Kidney glomerular epithelial cell (primary cell): ENCODE data around the gene STPG3.
A peak's percentile ranks its signal among the peaks of the same experiment; 100 is the strongest.

ENCODE experiments used
- DNase-seq: peaks from one replicate; lab custom pipeline; 2025; lab: John Stamatoyannopoulos, UW

Gene STPG3

DNA sequence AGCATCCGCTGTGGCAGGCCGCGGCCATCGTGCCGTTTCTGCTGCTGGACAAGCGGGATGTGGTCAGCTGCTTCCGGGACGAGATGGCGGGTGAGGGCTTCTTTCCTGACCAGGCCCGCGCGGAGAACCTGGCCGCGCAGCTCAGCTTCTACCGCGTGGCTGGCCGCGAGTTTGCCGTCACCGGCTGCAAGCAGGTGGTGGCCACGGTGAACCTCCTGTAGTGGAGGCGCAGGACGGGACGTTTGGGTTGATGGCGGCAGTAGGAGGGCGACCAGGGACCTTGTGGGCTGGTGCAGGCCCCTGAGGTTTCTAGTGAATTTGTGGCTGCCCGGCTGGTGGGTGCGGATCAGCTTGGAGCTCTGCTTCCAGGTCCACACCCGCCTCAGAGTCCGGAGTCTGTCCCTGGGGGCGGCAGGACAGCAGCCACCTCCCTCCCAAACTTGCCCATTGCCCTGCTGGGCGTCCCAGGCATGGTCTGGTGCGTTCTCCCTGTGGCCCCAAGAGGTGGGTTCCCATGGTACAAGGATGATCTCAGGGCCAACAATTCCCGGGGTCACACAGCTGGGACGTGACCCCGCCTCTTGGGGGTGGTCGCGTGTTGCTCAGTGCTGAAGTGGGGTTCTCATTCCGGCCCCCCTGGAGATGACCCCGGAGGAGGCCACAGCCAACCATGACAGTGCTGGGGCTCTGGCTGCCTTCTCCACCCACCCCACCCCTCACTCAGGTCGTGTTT lies 28.8 kb downstream of the STPG3 start:
- no peak for DNase-seq

DNA sequence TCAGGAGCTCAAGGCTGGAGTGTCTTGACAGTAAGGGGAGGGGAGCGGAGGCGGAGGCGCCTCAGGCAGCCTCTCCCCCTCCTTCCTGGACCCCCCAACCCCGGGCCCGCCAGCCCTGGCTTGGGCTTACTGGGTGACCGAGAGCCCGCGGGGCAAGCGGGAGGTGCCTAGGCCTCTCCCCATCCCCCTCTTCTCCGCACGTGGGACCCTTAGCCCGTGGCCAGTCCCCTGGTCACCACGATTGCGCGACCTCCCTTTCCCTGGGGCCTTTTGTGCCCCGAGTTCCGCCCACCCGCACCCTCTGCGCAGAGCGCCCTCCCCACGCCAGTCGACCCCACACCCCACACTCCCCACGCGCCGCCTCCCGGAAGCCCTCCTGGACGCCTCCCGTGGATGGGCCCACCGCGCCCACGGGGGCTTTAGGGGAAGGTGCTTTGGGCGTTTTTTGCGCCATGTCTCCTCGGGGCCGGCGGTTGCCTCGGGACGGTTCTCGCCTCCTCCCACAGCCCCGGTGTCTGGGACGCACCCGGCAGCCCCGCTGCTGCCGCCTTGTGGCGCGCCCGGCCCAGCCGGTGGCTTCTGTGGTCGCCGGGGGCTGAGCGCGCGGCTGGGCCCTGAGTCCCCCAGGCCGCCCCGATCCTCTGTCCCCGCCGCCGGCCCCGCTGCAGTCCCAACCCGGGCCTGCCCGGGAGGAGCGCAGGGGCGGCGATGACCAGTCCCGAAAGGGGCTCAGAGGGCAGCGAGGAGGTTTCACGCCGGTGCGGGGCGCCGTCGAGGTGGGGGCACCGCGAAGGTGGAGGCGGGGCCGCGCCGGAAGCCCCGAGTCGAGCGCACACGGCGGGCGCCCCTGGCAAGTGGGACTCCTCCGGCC lies 29.6 kb downstream of the STPG3 start:
- DNase-seq, result no peak

DNA sequence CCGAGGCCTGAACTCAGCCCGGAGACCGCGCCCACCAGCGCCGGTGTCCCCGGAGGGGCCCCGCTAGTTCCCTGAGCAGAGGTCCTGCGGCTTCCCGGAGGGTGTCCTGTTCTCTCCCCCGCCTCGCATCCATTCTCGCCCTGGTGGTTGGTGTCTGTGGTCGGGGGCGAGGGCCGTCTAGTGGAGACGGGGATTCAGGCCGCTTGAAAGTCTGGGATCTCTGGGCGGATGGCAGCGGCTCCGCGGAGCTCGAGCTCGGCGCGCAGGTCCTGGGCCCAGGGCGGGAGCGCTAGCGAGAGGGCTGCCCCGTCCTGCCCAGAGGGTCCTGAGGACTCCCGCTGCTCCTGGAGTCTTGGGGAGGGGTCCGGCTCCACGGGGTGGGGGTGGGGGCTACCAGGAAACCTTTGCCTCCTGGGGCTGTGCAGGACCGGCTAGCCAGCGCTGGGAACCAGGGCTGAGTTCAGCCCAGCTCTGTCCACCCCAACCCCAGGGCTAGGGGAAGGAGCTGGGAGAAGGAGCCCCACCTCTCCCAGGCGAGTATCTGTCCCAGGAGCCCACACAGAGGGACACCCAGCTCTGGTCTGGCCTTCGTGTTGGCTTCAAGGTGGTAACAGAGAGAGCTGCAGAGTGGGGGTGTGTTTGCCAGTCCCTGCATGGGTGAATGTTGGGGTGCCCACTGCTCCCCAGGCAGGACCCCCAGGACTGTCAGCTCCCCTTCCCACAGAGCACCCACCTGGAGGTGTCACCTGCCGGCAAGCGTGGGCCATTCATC lies 30.4 kb downstream of the STPG3 start:
- DNase-seq, result no peak

DNA sequence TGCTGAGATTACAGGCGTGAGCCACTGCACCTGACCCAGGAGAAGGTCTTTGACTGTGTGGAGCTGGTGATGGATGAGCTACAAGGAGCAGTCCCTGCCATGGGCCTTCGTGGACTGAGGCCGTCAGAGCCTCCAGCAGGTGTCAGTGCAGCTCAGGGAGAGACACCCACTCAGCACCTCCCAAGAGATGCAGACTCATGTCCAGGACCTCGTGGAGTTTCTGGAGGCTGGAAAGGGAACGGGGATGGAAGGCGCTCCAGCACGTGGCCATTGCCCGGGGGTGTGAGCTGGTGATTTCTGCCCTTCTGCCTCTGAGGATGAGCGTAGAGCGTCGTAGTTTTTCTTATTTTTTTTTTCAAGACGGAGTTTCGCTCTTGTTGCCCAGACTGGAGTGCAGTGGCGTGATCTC lies 35.9 kb downstream of the STPG3 start:
- DNase-seq, result peak; percentile 11

DNA sequence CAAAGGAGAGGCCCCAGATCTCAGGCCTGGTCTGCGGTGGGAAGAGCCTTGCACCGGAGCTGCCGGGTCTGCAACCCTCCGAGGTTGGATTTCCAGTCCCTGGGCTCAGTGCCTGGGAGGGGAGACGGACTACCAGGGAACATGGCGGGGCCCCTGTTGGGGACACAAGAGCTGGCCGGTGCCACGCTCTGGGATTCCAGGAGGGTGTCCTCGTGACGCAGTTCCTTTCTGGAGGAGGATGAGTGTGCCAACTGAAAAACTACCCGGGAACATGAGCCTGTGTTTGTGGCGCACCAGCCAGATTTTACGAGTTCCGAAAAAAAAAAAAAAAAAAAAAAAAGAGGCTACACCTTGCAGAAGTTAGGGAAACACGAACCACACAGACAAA lies 42.0 kb downstream of the STPG3 start:
- DNase-seq, result no peak

DNA sequence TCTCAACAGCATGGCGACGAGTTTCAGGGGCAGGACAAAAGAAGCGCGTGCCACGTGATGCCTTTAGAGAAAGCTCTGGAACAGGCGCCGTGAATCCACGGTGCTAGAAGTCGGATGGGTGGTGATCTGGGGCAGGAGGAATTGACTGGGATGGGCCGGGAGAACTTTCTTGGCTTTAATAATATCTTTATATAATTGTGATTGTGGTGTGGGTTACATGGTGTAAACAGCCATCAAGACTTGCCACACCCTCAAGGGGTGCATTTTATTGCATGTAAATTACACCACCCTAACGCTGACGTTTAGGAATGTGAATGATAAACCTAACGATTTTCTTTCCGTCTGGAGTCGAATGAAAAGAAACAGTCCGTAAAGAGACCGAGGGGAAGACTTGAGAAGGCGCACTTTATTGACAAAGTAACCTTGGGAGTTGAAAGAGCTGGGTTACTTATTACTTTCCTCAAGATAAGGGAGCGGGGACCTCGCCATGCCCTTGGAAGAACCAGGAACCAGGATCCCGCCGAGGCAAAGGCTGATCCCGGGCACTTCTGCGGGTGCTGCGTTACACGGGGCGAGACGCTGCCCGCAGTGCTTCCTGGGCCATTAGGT lies 42.5 kb downstream of the STPG3 start:
- DNase-seq, result no peak

DNA sequence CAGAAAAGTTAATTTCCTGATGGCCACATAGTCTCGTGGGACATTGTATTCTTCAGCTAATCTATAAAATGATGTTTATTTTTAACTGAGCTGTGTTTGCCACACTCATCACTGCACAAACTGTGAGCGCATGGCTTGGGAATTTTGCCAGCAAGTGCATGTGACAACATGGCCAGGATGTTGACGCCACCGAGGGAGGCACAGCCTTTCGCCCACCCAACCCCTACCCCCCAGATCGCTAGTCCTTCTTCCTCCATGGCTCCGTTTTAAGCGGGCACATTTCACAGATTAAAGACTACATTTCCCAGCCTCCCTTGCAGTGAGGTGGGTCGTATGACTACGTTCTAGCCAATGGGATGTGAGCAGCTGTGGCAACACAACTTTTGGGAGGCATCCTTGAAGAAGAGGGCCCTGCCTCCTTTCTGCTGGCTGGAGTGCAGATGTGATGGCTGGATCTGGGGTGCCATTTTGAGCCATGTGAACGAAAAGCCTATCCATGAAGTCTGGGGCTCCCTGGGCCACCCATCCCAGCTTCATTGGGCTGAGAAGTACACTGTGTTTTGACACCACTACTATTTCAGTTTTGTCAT lies 43.1 kb downstream of the STPG3 start:
- no peak for DNase-seq

DNA sequence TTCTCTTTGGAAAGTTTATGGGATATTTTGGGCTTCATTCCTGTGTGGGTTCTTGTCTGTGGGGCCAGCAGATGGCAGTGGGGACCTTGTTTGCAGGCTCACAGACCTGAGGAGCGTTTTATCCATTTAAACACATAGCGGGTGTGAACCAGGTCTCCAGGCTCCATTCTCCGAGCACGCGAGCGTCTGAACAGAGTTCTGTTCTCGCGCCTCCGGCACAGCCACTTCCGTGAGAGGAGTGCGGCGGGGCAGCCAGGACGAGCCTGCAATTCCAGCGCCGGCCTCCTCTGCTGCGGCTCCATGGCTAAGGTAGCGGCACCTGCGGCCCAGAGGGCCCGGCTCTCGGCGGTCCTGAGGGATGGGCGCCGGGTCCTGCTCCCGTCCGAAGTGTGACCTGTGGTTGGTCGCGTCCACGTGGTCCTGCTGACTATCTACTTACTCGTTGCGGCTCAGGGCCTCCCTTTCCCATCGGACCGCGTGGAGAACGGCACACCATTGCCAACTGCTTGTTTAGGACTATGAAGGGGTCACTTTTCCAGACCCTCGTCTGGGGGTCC lies 43.7 kb downstream of the STPG3 start:
- no peak for DNase-seq

DNA sequence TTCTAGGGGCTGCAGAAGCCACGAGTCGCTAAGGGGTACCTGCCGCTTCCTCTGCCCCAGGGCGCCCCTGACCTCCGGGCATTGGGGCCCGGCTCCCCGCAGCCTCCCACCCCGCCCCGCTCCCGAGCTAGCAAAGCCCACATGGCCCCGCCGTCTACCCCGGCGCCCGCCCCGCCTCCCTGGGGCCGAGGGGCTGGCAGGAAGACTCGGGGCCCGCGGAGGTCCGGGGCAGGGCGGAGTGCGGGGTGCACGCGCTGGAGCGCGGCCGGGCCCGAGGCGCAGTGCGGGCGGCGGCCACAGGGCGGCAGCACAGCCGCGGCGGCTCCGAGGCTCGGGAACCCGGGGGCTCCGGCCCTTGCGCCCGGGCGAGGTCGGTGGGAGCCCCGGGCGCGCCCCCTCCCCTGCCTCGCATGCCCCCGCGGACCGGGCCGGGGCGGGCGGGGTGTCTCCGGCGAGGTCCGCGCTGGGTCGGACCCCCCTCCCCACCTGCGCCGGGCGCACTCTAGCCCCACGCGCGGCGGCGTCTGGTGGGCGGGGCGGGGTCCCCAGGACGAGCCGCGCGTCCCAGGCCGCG lies 44.2 kb downstream of the STPG3 start:
- no peak for DNase-seq

DNA sequence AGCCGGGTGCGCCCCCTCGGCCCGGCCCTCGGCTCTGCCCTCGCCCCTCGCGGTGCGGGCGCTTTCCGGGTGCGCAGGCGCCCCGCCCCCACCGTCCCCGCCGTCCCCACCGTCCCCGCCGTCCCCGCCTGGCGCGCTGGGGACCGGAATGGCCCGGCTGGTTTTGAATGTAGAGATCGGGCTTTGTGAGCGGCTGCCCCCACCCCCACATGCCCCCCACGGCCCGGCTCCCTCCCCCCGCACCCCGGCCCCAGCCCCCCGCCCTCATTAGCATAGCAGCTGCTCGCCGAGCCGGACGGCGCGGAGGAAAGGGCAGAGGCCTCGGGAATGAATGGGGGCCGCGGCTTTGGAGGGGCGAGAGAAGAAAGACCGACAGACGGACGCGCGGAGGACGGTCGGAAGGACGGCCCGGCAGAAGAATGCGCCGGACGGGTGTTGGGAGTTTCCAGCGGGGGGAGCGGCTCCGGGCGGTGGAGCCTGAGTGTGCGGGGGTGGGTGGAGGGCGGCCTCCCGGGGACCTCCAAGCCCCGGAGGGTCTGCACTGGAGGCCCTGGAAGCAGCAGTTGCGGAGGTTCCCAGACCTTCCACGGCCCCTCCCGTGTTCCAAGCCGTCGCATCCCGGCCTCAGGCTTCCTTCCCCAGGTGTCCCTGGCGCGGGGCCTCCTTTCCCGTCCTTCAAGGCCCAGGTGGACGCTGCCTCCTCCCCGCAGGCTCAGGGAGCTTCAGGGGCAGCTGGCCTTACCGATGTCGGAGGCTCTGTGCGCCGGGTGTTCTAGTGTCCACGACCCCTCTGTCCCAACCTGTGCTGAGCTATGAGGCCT lies 45.0 kb downstream of the STPG3 start:
- no peak for DNase-seq

DNA sequence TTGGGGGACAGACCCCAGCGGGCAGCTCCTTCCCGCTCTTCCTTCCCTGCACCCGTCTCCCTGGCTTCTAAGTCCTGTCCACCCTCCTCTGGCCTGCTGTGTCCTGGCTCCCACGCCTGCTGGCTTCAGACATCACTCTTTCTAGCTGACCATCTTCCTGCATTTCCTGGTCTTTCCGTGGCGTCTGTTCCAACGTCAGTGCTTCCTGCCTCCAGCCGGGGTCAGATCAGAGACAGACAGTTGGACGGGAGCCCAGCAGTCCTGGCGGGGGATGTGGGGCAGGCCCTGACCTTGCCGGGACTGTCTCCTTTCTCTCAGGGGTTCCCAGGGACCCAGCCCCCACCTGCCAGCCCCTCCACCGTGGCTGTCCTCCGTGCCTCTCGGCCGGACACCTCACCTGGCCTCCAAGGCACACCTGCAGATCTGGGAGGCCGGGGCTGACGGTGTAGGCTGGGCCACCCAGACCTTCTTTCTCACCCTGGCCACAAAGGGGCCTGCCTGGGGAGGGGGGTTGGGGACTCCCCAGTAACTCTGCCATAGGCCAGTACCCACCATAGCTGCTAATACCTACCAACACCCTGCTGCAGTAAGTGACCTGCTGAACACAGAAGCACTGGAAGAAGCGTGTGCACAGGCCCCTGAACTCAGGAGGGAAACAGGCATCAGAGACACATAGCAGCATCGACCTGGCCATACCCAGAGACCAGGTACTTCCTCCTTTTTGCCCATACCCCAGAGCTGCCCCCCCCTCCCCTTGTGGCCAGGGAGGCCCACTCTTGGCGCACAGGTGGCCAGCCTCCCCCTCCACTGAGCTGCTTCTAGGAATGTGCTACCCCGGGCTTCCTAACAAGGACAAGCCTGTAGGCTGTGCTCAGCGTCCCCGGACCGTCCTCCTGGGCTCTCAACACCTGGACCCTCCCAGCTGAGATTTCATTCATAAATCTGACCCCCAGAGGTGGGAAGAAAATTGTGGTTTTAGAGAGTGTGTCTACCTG lies 45.9 kb downstream of the STPG3 start:
- no peak for DNase-seq

DNA sequence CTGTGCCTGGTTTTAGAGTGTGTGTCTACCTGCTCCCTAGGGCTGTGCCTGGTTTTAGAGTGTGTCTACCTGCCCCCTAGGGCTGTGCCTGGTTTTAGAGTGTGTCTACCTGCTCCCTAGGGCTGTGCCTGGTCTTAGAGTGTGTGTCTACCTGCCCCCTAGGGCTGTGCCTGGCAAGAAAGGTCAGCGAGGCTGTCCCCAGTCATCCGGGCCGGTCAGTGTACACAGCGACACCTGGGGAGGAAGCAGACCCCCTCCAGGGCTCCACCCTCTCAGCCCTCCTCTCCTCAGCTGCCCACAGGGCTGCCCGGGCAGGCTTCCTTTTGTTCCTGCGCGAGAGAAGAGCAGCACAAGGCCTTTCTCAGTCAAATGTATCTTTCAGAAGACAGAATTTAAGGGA lies 46.9 kb downstream of the STPG3 start:
- DNase-seq, result no peak

DNA sequence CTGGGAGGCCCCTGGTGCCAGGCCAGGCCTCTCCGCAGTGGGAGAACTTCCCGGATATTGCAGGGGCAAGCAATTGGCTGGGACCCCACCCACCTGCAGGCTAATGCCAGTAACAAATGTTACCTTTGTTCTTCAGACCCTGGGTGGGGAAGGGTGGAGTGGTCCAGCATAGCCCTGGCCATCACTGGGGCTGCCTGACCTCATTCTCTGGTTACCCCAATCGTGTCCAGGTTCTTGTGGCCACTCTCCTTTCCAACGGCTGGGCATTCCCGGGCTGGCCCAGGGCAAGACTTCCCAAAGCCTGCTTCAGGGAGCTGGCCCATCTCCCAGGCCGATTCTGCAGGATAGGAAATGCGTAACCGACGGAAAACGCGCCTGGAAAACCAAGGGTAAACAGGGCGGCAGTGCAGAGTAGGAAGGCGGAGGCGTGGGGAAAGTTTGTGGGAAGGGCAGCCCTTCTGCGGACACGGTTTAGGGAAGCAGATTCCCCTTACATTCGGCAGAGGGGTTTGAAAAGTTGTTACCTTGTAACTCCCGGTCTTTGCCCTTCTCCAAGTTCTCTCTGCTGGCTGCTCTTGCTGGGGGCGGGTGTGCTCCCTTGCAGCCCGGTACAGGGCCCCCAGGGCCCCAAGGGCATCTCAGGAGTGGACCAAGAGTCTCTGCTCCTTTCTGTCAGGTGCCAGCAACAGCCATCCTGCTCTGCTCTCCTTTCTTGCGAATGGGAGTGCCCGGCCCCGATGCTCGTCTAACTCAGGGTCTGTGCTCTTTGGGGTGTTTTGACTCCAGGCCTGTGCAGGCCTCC lies 47.5 kb downstream of the STPG3 start:
- no peak for DNase-seq

DNA sequence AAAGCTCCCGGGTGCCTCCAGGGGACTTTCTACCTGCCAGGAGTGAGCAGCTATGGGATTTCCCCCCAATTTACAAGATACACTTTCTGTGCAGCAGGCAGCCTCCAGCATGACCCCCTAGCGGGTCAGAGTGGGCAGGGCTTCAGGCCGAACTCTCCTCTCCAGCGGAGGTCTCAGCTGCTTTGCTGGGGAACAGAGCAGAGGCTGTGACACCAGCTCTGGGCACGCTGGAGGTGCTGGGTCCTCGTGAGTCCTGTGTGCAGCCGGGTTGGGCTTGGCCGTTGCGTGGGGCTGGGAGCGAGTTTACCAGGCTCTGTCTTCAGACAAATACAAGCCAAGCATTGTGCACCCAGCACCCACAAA lies 48.1 kb downstream of the STPG3 start:
- DNase-seq, result no peak

DNA sequence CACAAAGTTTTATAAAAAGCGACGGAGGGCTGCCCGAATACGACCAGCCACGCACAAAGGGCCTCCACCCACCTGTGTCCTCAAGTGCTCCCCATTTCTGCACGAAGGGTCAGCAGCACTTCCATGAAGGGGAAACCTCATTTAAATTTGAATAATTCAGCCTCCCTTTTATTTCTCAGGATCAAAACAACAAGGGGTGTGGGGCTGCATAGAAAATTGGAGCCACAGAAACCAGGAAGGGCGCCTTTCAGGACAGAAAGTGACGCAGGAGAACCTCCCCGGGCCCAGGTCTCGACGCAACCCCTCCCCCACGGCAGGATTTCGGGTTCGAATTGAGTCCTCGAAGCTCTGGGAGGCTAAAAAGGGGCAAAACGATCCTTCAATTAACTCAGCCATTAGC lies 48.9 kb downstream of the STPG3 start:
- no peak for DNase-seq

DNA sequence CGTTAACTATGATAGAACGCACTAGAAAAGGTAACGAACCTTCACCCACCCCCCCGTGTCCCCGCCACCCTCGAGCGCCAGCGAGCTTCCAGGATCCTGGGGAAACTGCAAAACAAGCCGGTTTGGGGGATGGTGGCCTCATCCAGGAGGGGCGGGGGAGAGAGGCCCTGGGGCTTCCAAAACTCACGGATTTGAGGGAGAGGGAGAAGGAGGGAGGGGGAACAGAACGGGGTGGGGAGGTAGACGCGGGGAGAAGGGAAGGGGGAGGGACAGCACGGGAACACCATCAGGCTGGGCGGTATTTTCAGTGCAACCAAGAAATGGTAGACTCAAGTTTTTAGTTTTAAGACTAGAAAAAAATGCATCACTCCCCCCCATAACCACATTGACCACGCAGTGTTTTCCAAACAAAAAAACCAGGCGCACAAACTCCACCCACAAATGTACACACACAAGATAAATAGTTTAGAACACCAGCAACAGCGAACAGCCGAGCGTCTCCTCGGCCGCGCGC lies 49.5 kb downstream of the STPG3 start:
- no peak for DNase-seq

DNA sequence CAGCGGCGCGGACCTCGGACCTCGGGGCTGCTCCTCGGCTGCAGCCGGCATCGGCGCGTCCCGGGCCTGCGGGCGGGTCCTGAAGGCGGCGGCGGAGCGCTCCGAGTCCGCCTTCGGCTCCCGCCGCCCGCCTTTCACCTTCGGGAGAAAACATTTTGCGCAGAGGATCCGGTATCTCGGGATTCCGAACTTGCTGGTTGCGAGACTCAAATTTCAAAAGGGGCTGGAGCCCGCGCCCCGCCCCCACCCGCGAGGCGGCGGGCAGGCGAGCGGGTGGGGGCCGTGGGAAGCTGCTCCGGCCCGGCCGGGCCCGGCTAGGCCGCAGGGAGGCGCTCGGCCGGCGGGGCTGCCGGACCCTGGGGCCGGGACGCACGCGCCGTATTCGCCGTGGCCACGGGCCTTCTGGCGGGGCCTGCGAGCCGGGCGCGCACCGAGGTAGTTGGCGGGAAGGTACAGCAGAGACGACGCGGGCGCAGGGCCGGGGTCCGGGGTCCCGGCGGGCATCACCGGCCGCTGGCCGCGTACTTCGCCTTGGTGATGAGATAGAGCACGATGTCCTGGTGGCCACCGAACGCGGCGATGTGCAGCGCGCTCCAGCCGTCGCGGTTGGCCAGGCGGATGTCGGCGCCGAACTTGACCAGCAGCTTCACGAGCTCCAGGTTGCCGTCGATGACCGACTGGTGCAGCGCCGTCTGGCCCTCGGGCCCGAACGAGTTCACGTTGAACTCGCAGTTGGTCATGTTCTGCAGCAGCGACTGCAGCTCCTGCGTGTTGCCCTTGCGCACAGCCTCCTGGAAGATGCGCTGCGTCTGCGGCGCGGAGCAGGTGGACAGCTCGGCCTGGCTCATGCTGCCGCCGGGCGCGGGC lies 50.2 kb downstream of the STPG3 start:
- DNase-seq, result no peak
